Cortex of kidney (tissue), 1 donor: Measurements from ENCODE around the gene ASCC1.

Experiments
- DNase-seq: peaks from one replicate; lab custom pipeline; 2025; lab: John Stamatoyannopoulos, UW

ASCC1 gene

DNA sequence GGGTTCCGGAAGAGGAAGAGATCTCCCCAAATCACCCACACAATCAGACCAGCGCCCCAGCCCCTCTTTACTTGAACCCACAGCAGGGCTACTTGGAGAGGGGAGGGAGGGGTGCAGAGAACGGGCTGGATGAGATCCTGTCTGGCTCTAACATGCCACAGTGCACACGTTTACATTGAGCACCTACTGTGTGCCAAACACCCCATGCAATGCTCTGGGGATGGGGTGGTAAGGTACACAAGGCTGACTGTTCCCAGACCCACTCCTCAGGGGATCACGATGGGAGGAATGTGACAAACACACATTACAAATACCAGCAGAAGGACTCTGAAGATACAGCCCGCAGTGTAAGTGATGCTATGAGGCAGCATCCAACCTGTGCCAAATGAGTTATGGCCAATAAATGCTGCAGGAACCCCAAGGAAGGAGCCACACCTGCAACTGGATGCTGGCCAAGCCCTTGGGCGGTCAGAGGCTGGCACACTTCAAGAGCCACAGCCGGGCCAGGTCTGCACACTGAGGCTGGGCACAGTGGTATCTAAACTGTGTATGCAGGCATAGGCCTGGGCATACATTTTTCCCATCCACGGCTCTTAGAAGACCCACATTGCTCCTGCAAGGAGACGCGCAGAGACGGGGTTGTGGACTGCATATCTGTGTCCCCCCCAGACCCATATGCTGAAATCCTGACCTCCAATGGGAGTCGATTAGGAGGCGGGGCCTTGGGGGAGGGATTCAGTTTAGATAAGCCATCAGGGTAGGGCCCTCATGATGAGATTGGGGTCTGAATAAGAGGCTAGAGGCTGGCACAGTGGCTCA is 134.1 kb downstream of the ASCC1 start:
- DNase-seq, result no peak

DNA sequence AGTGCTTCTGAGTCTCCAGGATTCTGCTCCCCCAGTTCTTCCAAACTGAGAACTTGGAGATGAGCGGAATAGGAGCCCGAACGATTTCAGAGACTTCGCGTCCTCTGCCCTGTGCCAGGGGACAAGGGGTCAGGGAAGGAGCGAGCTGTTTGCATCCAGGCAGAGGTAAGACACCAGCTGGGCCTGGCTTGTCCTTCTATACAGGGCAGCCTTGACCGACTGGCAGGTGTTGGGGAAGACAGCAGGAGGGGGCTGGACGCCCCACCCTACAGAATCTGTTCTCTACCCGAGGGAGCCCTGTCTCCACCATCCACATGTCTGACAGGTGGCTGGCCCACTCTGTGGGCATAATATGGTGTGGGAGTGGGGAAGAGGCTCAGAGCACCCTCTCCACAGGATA is 134.9 kb downstream of the ASCC1 start:
- no peak for DNase-seq

GRCh38 chr10:72080042-72080975 is 135.8 kb downstream of the ASCC1 start:
- DNase-seq, result no peak

DNA sequence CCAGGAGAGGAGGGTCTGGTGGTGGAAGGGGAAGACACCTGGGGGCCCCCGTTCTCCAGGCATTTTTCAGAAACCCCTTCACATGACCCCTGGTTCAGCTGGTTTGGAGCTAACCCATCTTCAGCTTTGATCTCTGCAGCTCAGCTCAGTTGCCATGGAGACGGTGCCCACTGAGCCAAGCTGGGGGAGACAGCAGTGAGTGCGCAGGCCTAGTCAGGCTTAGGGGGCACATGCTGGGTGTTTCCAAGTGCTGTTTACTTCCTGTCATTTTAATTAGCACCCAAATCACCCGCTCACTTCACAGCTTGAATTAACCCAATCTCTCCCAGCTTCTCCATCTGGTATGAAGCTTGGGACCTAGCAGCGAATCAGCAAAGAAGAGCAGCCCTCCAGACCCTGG is 136.7 kb downstream of the ASCC1 start:
- no peak for DNase-seq

DNA sequence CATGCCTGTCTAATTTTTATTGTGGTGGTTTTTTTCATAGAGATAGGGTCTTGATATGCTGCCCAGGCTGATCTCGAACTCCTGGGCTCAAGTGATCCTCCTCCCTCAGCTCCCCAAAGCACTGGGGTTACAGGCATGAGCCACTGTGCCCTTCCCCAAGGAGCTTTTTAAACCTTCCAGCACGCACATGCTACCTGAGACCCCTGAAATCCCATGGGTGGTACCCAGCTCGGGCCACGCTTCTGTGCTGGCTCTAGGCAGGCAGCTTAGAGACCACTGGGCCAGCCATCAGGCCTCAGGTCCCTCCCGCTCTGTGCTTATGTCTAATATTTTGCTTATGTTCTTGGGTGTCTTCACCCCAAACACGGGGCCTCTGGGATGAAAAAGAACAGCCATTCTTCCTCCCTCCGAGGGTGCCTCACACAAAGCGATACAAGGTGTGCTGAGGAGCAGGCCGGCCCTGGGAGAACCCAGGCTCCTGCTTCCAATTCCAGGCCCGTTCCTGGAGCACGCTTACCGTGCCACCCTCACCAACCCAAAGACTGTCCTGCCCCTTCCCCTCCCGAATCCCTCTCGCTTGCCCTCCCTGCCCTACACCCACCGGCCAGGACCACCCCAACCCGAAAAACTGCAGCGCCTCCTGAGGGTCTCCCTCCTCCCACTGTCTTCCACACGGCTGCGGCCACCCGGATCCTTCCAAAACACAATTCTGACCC is 138.6 kb downstream of the ASCC1 start:
- no peak for DNase-seq

GRCh38 chr10:72076756-72077155 is 139.3 kb downstream of the ASCC1 start:
- no peak for DNase-seq

GRCh38 chr10:72075376-72076115 is 140.5 kb downstream of the ASCC1 start:
- no peak for DNase-seq

DNA sequence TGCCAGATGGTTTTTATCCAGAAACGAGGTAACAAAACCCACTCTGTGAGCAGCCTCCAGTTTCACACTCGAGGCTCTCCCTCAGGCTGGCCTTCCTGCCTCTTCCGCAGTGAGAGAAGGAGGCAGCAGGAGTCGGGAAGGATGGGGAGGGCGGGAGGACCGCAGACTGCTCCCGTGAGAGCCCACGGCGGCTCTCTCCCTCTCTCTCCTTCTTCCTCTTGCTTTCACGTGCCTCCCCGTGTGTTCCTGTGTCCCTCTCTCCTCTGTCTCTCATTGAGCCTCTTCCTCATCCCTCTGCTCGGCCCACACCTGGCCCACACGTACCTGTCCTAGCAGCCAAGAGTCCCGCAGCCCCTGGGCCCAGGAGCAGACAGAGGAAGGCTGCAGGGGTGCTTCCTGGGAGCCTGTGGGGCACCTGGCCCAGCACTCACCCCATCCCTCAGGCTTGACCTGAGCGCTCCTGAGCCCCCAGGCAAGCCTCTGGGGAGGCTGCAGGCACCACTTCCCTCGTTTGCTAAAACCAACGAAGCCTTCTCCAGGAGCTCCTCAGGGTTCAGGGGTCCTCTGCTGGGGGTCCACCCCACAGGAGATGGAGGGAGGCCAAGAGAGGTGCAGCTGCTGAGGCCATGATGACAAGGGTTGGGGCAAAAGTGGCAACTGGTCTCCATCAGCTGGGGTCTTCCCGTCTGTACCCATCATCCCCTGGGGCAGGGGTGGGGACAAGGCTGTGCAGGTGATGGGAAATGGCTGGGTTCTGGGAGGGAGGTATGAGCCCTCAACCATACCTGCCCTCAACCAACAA is 141.3 kb downstream of the ASCC1 start:
- DNase-seq, result no peak

DNA sequence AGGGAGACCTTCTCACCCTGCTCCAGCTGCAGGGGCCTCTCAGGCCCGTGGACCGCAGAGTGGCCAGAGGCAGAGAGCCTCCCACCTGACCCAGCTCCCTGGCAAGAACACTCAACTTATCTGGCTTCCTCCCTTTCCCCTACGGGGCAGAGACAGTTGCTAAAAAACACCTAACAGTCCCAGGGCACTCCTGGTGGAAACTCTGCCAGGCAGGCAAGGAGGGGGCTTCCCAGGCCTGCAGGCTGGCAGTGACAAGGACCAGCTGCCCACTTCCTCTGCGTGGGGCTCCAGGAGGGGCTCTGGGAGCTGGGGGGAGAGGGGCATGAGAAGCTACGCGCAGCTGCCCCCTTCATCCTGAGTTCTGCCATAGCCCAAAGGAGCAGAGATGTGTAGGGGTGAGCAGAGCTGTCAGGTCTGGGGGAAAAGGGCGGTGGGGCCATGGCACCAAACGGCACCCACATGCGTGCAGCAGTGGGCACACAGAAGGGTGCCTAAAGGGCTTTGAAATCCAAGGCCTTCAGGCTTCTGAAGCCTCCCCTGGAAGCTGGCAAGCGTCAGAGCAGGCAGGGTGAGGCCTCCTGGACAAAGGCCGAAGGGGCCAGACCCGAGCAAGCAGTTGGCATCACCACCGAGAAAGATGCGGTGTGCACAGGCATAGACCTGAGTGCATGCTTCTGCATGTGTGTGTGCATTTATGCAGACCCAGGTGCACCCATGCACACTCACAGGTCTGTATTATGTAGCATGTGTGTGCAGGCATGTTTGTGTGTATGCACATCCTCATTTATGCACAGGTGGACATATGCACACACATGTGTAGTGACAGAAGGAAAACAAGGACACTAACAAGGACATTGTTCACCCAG is 142.1 kb downstream of the ASCC1 start:
- DNase-seq, result no peak

DNA sequence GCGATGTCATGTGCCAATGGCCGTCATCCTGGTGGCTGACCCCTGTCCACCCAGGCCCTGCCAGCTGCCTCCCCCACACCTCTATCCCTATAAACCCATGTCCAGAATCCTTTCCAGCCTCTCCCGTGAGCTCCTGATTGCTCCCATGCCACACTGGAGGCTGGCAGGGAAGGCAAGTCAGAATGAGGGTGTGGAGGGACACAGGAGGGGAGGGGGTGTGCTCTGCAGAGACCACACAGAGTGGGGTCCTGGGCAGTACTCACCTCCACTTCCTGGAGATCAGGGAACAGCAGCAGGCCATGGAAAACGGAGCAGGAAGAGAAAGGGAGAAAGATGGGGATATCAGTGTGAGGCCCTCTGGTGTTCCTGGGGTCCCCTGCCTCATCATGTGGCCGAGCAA is 143.4 kb downstream of the ASCC1 start:
- DNase-seq, result no peak

- DNase-seq, result no peak
Observed at GRCh38 chr10:72072046-72072445, 144.0 kb downstream of the ASCC1 start.

DNA sequence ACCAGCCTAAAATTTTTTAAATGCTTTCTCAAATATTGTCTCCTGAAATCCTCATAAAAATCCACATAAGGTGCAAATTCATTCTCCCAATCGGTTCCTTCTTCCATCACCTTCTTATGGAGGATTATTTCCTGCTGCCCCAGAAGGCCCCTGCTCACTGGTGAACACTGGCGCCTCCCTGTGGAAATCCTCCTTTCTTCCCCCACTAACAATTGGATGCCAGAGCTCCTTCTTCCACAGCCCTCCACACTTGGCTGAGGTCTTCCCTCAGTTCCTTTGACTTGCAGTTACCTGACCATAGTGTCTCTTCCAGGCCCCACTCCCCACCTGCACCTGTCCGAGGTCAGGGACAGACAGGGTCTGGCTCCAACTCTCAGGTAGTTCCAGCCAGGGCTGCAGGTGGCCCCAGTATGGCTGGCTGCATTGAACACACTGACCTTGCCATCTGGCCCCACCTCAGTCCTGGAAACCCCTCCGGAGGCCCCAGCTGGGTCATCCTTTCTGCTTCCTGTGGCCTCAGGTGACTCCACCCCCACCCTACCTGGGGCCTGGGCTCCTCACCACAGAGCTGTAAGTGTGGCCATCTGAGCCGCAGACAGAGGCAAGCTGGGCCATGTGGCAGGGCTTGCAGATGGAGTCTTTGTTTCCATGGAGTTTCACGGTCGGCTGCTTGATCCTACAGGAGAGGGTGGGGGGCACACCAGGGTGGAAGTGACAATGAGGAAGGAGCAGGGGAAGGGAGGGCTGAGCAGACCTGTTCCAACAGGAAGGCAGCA is 146.1 kb downstream of the ASCC1 start:
- no peak for DNase-seq

DNA sequence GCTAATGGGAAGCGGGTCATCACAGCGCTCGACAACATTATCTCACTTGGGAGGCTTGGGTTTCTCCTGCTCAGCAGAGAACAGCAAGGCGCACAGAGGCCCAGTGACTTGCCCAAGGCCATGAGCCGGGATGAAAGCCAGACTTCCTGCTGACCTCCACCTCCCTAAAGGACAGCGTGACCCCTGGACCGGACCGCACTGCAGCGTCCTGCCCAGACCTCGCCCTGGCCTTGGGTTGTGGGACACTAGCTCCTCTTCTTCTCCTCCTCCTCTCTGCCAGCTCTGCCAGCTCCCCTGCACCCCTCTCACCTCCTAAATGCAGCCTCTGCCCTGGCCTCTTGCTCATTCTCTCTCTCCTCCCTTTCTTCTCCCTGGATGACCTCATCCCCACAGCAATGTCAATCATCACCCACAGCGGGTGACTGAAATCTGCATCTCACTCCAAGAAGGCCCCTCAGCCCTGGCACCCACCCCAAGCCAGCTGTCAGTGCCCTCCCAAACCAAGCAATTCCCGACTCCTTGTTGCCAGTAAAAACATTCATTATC is 147.1 kb downstream of the ASCC1 start:
- no peak for DNase-seq

DNA sequence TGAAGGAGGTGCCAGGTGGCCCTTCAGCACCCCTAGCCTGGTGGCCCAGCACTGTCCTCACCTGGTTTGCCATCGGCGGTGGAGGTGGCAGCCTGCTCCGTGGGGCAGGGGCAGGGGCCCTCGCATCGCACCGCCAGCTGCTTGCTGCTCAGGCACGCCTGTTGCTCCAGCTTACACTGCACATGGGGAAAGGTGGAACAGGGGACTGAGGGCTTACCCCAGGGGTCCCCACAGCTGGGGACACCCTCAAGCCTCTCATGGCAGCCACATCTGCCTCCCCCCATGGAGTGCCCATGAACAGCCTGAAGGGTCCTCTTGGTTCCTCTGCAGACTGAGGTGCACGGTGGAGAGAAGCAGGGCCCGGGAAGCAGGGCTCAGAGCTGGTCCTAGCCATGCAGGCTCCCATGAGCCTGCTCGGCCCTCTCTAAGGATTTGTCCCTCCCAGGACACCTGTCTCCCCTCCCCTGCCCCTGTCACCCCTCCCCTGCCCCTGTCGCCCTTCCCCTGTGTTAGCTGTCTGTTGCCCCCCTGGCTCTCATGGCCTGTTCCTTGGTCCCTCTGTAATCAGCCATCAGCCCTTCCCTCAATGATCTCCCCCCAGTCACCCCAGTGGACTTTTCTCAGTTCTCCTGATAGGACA is 147.8 kb downstream of the ASCC1 start:
- no peak for DNase-seq

GRCh38 chr10:72067463-72068125 is 148.5 kb downstream of the ASCC1 start:
- DNase-seq, result no peak

DNA sequence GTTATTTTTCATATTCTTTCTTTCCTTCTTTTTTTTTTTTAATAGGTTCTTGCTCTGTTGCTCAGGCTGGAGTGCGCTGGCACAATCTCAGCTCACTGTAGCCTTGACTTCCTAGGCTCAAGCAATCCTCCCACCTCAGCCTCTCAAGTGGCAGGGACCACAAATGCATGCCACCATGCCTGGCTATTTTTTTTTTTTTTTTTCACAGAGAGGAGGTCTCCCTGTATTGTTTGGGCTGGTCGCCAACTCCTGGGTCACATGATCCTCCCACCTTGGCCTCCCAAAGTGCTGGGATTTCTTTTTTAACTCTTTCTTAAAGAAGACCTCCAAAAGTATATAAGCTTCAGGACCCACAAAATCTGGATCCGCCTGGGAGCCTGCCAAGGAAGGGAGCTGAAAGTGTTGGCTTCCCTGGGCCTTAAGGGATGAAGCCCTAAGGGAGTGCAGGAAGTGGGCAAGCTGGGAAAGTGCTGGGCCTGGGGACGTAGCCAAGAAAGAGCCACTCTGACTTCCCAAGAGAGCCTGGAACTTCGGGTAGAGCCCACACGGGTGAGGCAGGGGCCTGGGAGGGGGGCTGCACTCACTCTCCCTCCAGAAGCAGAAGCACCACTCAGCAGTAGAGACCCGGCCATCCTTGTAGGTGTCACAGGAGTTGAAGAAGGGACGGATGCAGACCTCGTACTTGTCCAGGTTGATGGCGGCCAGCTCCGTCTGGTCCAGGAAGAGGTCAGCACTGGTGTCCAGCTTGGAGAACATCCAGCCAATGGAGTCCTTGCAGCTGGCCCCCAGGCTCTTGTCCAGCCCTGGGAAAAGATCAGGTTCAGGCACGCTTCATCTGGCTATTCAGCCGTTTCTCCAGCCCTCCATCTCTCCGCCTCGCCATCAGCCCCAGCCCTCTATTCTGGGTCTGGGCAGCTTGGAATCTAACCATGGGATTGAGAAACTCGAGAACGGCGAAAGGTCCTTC is 149.5 kb downstream of the ASCC1 start:
- no peak for DNase-seq
